Measurements from ENCODE around the gene GLRA3. TPM values are rescaled to one million over a fixed set of nuclear protein-coding genes. Genes with fewer than 3 reads are reported as not detected.

Gene GLRA3
- total RNA-seq, 1 donor from 2014 or later, result not detected

DNA sequence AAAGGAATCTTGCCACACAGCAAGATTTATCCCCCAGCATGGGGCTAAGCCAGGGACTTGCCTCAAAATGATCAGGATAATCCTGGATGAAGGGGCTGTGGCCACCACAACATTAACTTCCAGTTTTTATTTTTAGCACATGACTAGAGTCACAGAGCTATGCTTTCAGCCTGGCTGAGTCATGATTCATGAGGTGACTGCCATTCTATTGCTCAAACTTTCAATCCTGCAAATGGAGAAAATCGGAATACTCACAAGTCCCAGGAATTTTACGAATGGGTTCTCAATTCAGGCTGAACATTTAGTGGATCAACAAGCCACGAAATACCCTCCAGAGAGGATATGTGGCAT is 236.1 kb downstream of the GLRA3 start:
- DNase-seq (no peak), ATAC-seq (peak; percentile 82)
- Histone ChIP-seq H3K4me1 (no peaks in the 10 kb centered on the region), H3K9me3 (no peaks in the 10 kb centered on the region), H3K27ac (no peak overlapping the region), H3K4me3 (no peak overlapping the region), H3K27me3 (no peaks in the 10 kb centered on the region), H3K36me3 (no peaks in the 10 kb centered on the region)
- intact Hi-C loops (cut with DNase I), result no loop called here
- TF ChIP-seq, protein P1, sequence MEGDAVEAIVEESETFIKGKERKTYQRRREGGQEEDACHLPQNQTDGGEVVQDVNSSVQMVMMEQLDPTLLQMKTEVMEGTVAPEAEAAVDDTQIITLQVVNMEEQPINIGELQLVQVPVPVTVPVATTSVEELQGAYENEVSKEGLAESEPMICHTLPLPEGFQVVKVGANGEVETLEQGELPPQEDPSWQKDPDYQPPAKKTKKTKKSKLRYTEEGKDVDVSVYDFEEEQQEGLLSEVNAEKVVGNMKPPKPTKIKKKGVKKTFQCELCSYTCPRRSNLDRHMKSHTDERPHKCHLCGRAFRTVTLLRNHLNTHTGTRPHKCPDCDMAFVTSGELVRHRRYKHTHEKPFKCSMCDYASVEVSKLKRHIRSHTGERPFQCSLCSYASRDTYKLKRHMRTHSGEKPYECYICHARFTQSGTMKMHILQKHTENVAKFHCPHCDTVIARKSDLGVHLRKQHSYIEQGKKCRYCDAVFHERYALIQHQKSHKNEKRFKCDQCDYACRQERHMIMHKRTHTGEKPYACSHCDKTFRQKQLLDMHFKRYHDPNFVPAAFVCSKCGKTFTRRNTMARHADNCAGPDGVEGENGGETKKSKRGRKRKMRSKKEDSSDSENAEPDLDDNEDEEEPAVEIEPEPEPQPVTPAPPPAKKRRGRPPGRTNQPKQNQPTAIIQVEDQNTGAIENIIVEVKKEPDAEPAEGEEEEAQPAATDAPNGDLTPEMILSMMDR (IDR thresholded peaks at IDR 0.05), result no peak

GRCh38 chr4:174592256-174592984 is 236.6 kb downstream of the GLRA3 start:
- ATAC-seq, result no peak
- Histone ChIP-seq H3K27me3 (no peaks in the 10 kb centered on the region), H3K36me3 (no peaks in the 10 kb centered on the region), H3K4me1 (no peaks in the 10 kb centered on the region), H3K4me3 (no peak overlapping the region), H3K9me3 (no peaks in the 10 kb centered on the region), H3K27ac (no peak overlapping the region)
- TF ChIP-seq, protein P1 (IDR thresholded peaks at IDR 0.05), result no peak
- intact Hi-C loops (cut with DNase I), result no loop called here
- no peak for DNase-seq

DNA sequence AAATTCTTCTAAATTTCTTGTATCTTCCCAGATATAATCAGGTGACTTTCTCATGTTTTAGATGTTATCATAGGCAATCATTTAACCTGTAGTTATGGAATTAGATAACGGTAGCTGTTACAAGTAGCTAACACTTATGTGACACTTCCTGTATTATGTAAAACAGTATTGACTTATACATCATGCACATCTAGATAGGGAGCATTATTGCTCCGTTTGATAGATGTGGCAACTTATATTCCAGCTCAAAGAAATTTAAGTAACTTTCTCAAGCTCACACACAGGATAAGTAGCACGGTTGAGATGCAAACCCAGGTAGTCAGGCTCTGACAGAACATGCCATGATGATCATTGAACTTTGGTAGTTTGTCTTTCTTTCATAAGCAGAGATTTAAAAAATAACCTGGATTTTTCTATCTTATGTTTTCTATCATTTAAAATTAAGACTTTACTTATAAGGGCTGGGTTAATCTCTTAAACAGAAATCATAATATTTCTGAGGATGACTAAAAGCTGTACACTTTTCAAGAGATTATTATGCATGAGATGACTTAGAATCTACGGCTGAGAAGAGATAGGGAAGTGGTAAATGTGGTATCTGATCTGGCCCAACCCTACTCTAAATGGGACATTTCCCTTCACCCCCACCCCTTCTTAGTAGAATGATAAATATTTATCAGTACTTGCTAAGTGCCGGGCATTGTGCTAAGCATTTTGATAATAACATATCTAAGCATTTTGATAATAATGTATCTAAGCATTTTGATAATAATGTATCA is 237.6 kb downstream of the GLRA3 start:
- DNase-seq, result no peak
- no peak overlapping the region for H3K27ac ChIP-seq
- TF ChIP-seq, protein P1 (IDR thresholded peaks at IDR 0.05), result no peak
- ATAC-seq, result peak; percentile 85
- no peaks in the 10 kb centered on the region for H3K27me3 ChIP-seq
- H3K9me3 ChIP-seq, result no peaks in the 10 kb centered on the region
- intact Hi-C loops (cut with DNase I), result no loop called here
- no peak overlapping the region for H3K4me3 ChIP-seq
- no peaks in the 10 kb centered on the region for H3K4me1 ChIP-seq
- no peaks in the 10 kb centered on the region for H3K36me3 ChIP-seq

- intact Hi-C loops (cut with DNase I), result no loop called here
- Histone ChIP-seq H3K4me1 (no peaks in the 10 kb centered on the region), H3K9me3 (no peaks in the 10 kb centered on the region), H3K27ac (no peak overlapping the region), H3K4me3 (no peak overlapping the region), H3K27me3 (no peaks in the 10 kb centered on the region), H3K36me3 (no peaks in the 10 kb centered on the region)
- DNase-seq (no peak), ATAC-seq (no peak)
- TF ChIP-seq, protein P1 (IDR thresholded peaks at IDR 0.05), result no peak
Observed at GRCh38 chr4:174590336-174590735, 238.7 kb downstream of the GLRA3 start.

Other genes starting within 250 kb of the GLRA3 start
- gene ADAM29, start 89.1 kb upstream of the GLRA3 start, total RNA-seq, result not detected